H1 (cell line): Measurements from ENCODE around the gene NDUFB10.

ENCODE experiments used
- CHD1 ChIP-seq: IDR thresholded peaks from 2 replicates; pipeline ENCODE4 v1.6.1; 2012; ENCODE audit warnings: low read depth, low read length, improper control_type of control experiment
- CTCF ChIP-seq, 3 experiments: IDR thresholded peaks; 1 replicate in 2 of 3; 2 replicates in 1 of 3; pipeline versions ENCODE4 v1.5.1 to v1.6.1; 2011; ENCODE audit warnings: low read length in 3 of 3, mild to moderate bottlenecking in 3 of 3, inconsistent platforms in 2 of 3, low read depth in 1 of 3, moderate library complexity in 1 of 3; ENCODE audit not compliant: insufficient read depth in 1 of 3; ENCODE audit errors: control extremely low read depth in 1 of 3
- EZH2 ChIP-seq: fragments of 200-600 bp; sonication (generic); IDR thresholded peaks from 2 replicates; pipeline ENCODE4 v1.7.1; 2012; ENCODE audit warnings: low read depth, mild to moderate bottlenecking, moderate library complexity, low read length, inconsistent platforms; ENCODE audit not compliant: severe bottlenecking
- HDAC2 ChIP-seq, 2 experiments: fragments of 300-600 bp in 1 of 2; sonication (generic) in 1 of 2; IDR thresholded peaks; 2 replicates each; pipeline ENCODE4 v1.6.1; 2011 to 2012; ENCODE audit warnings: low read depth in 2 of 2, low read length in 2 of 2, mild to moderate bottlenecking in 2 of 2, moderate library complexity in 2 of 2, borderline replicate concordance in 1 of 2, inconsistent platforms in 1 of 2
- KDM1A ChIP-seq: fragments of 200-600, 300-600 bp; sonication (generic); IDR thresholded peaks from 2 replicates; pipeline ENCODE4 v1.7.1; 2016; ENCODE audit warnings: mild to moderate bottlenecking, low read length, borderline replicate concordance
- NRF1 ChIP-seq: IDR thresholded peaks from 2 replicates; pipeline ENCODE4 v1.6.1; 2011; ENCODE audit warnings: mild to moderate bottlenecking, low read depth, low read length, improper control_type of control experiment
- POLR2AphosphoS5 ChIP-seq: IDR thresholded peaks from 2 replicates; pipeline ENCODE4 v1.6.1; 2011; ENCODE audit warnings: low read depth, low read length
- RBBP5 ChIP-seq: IDR thresholded peaks from 2 replicates; pipeline ENCODE4 v1.7.1; 2012; ENCODE audit warnings: low read depth, mild to moderate bottlenecking, inconsistent platforms, low read length, moderate library complexity, borderline replicate concordance
- TF ChIP-seq, protein P1 (sequence below): IDR thresholded peaks from 2 replicates; pipeline ENCODE4 v1.6.1; 2011; ENCODE audit warnings: low read length, improper control_type of control experiment

DNA sequence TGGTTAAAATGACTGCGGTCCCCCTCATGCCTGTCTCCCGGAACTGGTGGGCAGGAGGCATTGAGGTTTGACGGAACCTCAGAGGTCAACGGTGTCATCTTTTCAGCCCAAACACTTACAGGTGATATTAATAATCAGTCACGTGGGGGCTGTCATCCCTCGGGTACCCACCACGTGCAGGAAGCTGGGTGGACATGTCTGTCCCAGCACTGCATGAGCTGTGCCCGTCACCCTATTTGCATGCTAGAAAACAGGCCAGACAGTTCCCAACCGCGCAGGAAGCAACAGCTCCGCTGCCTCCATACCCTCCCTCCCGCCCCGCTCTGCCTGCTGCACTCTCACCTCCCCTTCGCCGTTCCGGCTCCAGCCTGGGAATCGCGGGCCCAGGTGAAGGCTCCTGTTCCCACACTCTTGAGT lies 31.8 kb downstream of the NDUFB10 start:
- TF ChIP-seq RBBP5, result no peak
- TF ChIP-seq HDAC2 (IDR thresholded peaks at IDR 0.05; ENCODE audit: borderline replicate concordance in 1 of 2, low read depth in 2 of 2, low read length in 2 of 2), result no peak
- no peak for TF ChIP-seq KDM1A
- no peak for TF ChIP-seq POLR2AphosphoS5
- TF ChIP-seq CTCF (IDR thresholded peaks at IDR 0.05; ENCODE audit: control extremely low read depth in 1 of 3, insufficient read depth in 1 of 3, low read depth in 1 of 3, low read length in 3 of 3), result no peak
- TF ChIP-seq NRF1, result no peak
- TF ChIP-seq EZH2, result no peak
- TF ChIP-seq, protein P1, sequence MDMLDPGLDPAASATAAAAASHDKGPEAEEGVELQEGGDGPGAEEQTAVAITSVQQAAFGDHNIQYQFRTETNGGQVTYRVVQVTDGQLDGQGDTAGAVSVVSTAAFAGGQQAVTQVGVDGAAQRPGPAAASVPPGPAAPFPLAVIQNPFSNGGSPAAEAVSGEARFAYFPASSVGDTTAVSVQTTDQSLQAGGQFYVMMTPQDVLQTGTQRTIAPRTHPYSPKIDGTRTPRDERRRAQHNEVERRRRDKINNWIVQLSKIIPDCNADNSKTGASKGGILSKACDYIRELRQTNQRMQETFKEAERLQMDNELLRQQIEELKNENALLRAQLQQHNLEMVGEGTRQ, result peak; percentile 16; the same call in 1 of the 2 replicates
- no peak for TF ChIP-seq CHD1
